ENCODE data around the gene NREP.

Gene NREP

GRCh38 chr5:111697881-111698757, 58.9 kb downstream of the NREP start:
- Mint-ChIP-seq H3K27ac (no peak overlapping the region), H3K4me1 (no peaks in the 10 kb centered on the region), H3K36me3 (no peaks in the 10 kb centered on the region), H3K9me3 (no peaks in the 10 kb centered on the region), H3K27me3 (peaks cover 5% of the 10 kb centered on the region), H3K4me3 (no peak overlapping the region)

- peaks cover 7% of the 10 kb centered on the region for H3K27me3 Mint-ChIP-seq
- H3K4me3 Mint-ChIP-seq = no peak overlapping the region
- H3K4me1 Mint-ChIP-seq = no peaks in the 10 kb centered on the region
- H3K27ac Mint-ChIP-seq = no peak overlapping the region
- no peaks in the 10 kb centered on the region for H3K9me3 Mint-ChIP-seq
- no peaks in the 10 kb centered on the region for H3K36me3 Mint-ChIP-seq
These were observed 59.8 kb downstream of the NREP start for GRCh38 chr5:111697215-111697614.

- peaks cover 6% of the 10 kb centered on the region for H3K27me3 Mint-ChIP-seq
- H3K4me3 Mint-ChIP-seq = no peak overlapping the region
- no peaks in the 10 kb centered on the region for H3K36me3 Mint-ChIP-seq
- no peak overlapping the region for H3K27ac Mint-ChIP-seq
- no peaks in the 10 kb centered on the region for H3K9me3 Mint-ChIP-seq
- H3K4me1 Mint-ChIP-seq = no peaks in the 10 kb centered on the region
These were observed 61.0 kb downstream of the NREP start for GRCh38 chr5:111695991-111696390.

- Mint-ChIP-seq H3K9me3 (no peaks in the 10 kb centered on the region), H3K36me3 (no peaks in the 10 kb centered on the region), H3K27ac (no peak overlapping the region), H3K4me3 (no peak overlapping the region), H3K4me1 (no peaks in the 10 kb centered on the region), H3K27me3 (peaks cover 2% of the 10 kb centered on the region)
These were observed 62.9 kb downstream of the NREP start for GRCh38 chr5:111694133-111694532.

GRCh38 chr5:111691914-111692313, 65.1 kb downstream of the NREP start:
- H3K4me3 Mint-ChIP-seq = no peak overlapping the region
- no peaks in the 10 kb centered on the region for H3K36me3 Mint-ChIP-seq
- H3K27me3 Mint-ChIP-seq = peaks cover 2% of the 10 kb centered on the region
- no peaks in the 10 kb centered on the region for H3K9me3 Mint-ChIP-seq
- H3K4me1 Mint-ChIP-seq = no peaks in the 10 kb centered on the region
- H3K27ac Mint-ChIP-seq = no peak overlapping the region

- H3K27ac Mint-ChIP-seq = no peak overlapping the region
- H3K4me1 Mint-ChIP-seq = no peaks in the 10 kb centered on the region
- no peak overlapping the region for H3K4me3 Mint-ChIP-seq
- H3K27me3 Mint-ChIP-seq = peaks cover 2% of the 10 kb centered on the region
- no peaks in the 10 kb centered on the region for H3K36me3 Mint-ChIP-seq
- no peaks in the 10 kb centered on the region for H3K9me3 Mint-ChIP-seq
These were observed 65.5 kb downstream of the NREP start for GRCh38 chr5:111691508-111691907.

GRCh38 chr5:111689357-111689935, 67.5 kb downstream of the NREP start:
- no peaks in the 10 kb centered on the region for H3K4me1 Mint-ChIP-seq
- no peak overlapping the region for H3K4me3 Mint-ChIP-seq
- H3K9me3 Mint-ChIP-seq = no peaks in the 10 kb centered on the region
- H3K27ac Mint-ChIP-seq = no peak overlapping the region
- no peaks in the 10 kb centered on the region for H3K36me3 Mint-ChIP-seq
- peaks cover 2% of the 10 kb centered on the region for H3K27me3 Mint-ChIP-seq

GRCh38 chr5:111685969-111686368, 71.0 kb downstream of the NREP start:
- Mint-ChIP-seq H3K9me3 (no peaks in the 10 kb centered on the region), H3K27ac (no peak overlapping the region), H3K36me3 (no peaks in the 10 kb centered on the region), H3K4me1 (no peaks in the 10 kb centered on the region), H3K27me3 (no peaks in the 10 kb centered on the region), H3K4me3 (no peak overlapping the region)

- Mint-ChIP-seq H3K4me1 (no peaks in the 10 kb centered on the region), H3K4me3 (no peak overlapping the region), H3K27me3 (peaks cover 2% of the 10 kb centered on the region), H3K27ac (no peak overlapping the region), H3K36me3 (no peaks in the 10 kb centered on the region), H3K9me3 (no peaks in the 10 kb centered on the region)
These were observed 74.4 kb downstream of the NREP start for GRCh38 chr5:111682641-111683040.

- no peaks in the 10 kb centered on the region for H3K36me3 Mint-ChIP-seq
These were observed 74.9 kb downstream of the NREP start for GRCh38 chr5:111682121-111682520.

GRCh38 chr5:111681414-111682120, 75.4 kb downstream of the NREP start:
- Mint-ChIP-seq H3K36me3 (no peaks in the 10 kb centered on the region), H3K27me3 (peaks cover 2% of the 10 kb centered on the region), H3K4me1 (no peaks in the 10 kb centered on the region), H3K4me3 (no peak overlapping the region), H3K27ac (no peak overlapping the region), H3K9me3 (no peaks in the 10 kb centered on the region)

More at GRCh38 chr5:111682121-111682520, 74.9 kb downstream of the NREP start:
- H3K4me3 Mint-ChIP-seq = no peak overlapping the region
- no peak overlapping the region for H3K27ac Mint-ChIP-seq
- peaks cover 2% of the 10 kb centered on the region for H3K27me3 Mint-ChIP-seq
- no peaks in the 10 kb centered on the region for H3K9me3 Mint-ChIP-seq
- H3K4me1 Mint-ChIP-seq = no peaks in the 10 kb centered on the region

- Mint-ChIP-seq H3K9me3 (no peaks in the 10 kb centered on the region), H3K27me3 (peaks cover 2% of the 10 kb centered on the region), H3K4me3 (no peak overlapping the region), H3K4me1 (no peaks in the 10 kb centered on the region), H3K36me3 (no peaks in the 10 kb centered on the region), H3K27ac (no peak overlapping the region)
These were observed 76.1 kb downstream of the NREP start for GRCh38 chr5:111680737-111681413.

- Mint-ChIP-seq H3K4me1 (no peaks in the 10 kb centered on the region), H3K36me3 (no peaks in the 10 kb centered on the region), H3K27ac (no peak overlapping the region), H3K4me3 (no peak overlapping the region), H3K9me3 (no peaks in the 10 kb centered on the region), H3K27me3 (peaks cover 3% of the 10 kb centered on the region)
These were observed 77.4 kb downstream of the NREP start for GRCh38 chr5:111679611-111680010.

Data from activated naive CD4-positive, alpha-beta T cell treated with anti-CD3 and anti-CD28 coated beads, Interleukin-2, amount 50 U/mL, for 24 hours (primary cell).